ENCODE measurements around the gene RALGAPA1. TPM values are rescaled to one million over a fixed set of nuclear protein-coding genes. Genes with fewer than 3 reads are reported as not detected.

RALGAPA1 gene
- total and polyA plus RNA-seq, 2 of the 13 experiments (the other 11 are each of a cell fraction or from before 2014, with no cell fraction given): 65.0 to 89.2 TPM

DNA sequence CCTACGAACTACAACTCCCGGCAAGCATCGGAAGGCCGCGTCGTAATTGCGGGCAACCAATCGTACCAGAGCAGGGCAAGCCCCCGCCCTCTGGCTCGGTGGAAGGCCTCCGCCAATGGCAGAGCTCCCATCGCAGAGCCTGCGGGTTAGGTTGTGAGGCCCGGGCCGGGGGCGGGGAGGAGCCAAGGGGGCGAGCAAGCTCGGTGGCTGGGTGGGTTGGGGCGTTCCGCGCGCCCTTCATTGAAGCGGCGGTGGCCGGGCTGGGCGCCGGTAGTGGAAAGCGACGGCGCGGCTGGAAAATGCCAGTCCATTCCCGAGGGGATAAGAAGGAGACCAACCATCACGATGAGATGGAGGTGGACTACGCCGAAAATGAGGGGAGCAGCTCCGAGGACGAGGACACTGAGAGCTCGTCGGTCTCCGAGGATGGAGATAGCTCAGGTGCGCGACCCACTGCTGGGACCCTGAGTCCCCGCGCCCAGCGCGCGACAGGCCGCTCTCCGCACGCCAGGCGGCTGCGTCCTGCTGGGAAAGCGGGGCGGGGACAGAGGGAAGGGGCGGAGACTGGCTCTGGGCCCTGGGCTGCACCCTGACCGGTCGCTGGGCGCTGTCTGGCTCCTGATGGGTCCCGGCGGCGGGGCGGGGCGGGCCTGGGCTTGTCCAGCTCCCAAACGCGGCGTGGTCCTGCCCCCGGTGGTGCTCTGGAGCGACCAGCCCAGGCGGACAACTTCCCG is 17.3 kb upstream of the RALGAPA1 start, which contains the start of gene BRMS1L (continued):
- TF ChIP-seq DRAP1 (CRISPR knock-in tag; IDR thresholded peaks at IDR 0.05) (peak; percentile 83), HDAC6 (IDR thresholded peaks at IDR 0.05; ENCODE audit: low read depth, low read length) (0 out of 2 replicates have a peak, but pooled peaks have one; percentile 88), GZF1 (CRISPR knock-in tag; IDR thresholded peaks at IDR 0.05) (peak; percentile 93), ZEB1 (IDR thresholded peaks at IDR 0.05; ENCODE audit: insufficient replicate concordance, low read depth) (peak; percentile 79), ZNF329 (CRISPR knock-in tag; IDR thresholded peaks at IDR 0.05; ENCODE audit: low read depth) (peak; percentile 93), ERF (CRISPR knock-in tag; IDR thresholded peaks at IDR 0.05) (peak; percentile 100), RNF2 (conservative IDR thresholded peaks at IDR 0.05; ENCODE audit: low read depth) (peak; percentile 76; the same call in 1 of the 2 replicates), POGK (CRISPR knock-in tag; conservative IDR thresholded peaks at IDR 0.05) (peak; percentile 100), ELF1 (CRISPR knock-in tag; IDR thresholded peaks at IDR 0.05) (peak; percentile 88), FOXP1 (IDR thresholded peaks at IDR 0.05) (no peak), FOXP1 (CRISPR knock-in tag; IDR thresholded peaks at IDR 0.05) (no peak; the same call in 1 of the 2 replicates), HOXA5 (CRISPR knock-in tag; IDR thresholded peaks at IDR 0.05) (peak; percentile 99), HIVEP1 (CRISPR knock-in tag; IDR thresholded peaks at IDR 0.05) (peak; percentile 98), RBM39 (IDR thresholded peaks at IDR 0.05; ENCODE audit: low read depth, low read length, poor library complexity, severe bottlenecking) (peak; percentile 100), JARID2 (CRISPR knock-in tag; IDR thresholded peaks at IDR 0.05; ENCODE audit: insufficient replicate concordance) (peak; percentile 96), KLF9 (CRISPR knock-in tag; IDR thresholded peaks at IDR 0.05; ENCODE audit: low read depth) (peak; percentile 97), FOXO1 (CRISPR knock-in tag; IDR thresholded peaks at IDR 0.05) (peak; percentile 88), ZNF670 (CRISPR knock-in tag; IDR thresholded peaks at IDR 0.05; ENCODE audit: borderline replicate concordance) (peak; percentile 96), ZNF674 (CRISPR knock-in tag; IDR thresholded peaks at IDR 0.05; ENCODE audit: low read depth) (peak; percentile 99), JUN (CRISPR knock-in tag; IDR thresholded peaks at IDR 0.05) (no peak; the same call in none of the 2 replicates), ZNF205 (CRISPR knock-in tag; IDR thresholded peaks at IDR 0.05) (0 out of 2 replicates have a peak, but pooled peaks have one; percentile 47)
- TF ChIP-seq, protein P1, sequence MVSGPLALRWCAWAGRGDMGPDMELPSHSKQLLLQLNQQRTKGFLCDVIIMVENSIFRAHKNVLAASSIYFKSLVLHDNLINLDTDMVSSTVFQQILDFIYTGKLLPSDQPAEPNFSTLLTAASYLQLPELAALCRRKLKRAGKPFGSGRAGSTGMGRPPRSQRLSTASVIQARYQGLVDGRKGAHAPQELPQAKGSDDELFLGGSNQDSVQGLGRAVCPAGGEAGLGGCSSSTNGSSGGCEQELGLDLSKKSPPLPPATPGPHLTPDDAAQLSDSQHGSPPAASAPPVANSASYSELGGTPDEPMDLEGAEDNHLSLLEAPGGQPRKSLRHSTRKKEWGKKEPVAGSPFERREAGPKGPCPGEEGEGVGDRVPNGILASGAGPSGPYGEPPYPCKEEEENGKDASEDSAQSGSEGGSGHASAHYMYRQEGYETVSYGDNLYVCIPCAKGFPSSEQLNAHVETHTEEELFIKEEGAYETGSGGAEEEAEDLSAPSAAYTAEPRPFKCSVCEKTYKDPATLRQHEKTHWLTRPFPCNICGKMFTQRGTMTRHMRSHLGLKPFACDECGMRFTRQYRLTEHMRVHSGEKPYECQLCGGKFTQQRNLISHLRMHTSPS (CRISPR knock-in tag; IDR thresholded peaks at IDR 0.05; ENCODE audit: low read depth): peak; percentile 90
- TF ChIP-seq, protein P2, sequence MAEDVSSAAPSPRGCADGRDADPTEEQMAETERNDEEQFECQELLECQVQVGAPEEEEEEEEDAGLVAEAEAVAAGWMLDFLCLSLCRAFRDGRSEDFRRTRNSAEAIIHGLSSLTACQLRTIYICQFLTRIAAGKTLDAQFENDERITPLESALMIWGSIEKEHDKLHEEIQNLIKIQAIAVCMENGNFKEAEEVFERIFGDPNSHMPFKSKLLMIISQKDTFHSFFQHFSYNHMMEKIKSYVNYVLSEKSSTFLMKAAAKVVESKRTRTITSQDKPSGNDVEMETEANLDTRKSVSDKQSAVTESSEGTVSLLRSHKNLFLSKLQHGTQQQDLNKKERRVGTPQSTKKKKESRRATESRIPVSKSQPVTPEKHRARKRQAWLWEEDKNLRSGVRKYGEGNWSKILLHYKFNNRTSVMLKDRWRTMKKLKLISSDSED (CRISPR knock-in tag; IDR thresholded peaks at IDR 0.05): no peak
- TF ChIP-seq, protein P3, sequence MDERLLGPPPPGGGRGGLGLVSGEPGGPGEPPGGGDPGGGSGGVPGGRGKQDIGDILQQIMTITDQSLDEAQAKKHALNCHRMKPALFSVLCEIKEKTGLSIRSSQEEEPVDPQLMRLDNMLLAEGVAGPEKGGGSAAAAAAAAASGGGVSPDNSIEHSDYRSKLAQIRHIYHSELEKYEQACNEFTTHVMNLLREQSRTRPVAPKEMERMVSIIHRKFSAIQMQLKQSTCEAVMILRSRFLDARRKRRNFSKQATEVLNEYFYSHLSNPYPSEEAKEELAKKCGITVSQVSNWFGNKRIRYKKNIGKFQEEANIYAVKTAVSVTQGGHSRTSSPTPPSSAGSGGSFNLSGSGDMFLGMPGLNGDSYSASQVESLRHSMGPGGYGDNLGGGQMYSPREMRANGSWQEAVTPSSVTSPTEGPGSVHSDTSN (CRISPR knock-in tag; IDR thresholded peaks at IDR 0.05): peak; percentile 46; the same call in 1 of the 2 replicates
